Endothelial cell of umbilical vein (primary cell): ENCODE results near the gene SSH2.

Experiments
- CTCF ChIP-seq, 2 donors: IDR thresholded peaks; 1 replicate in 1 of 2; 2 replicates in 1 of 2; pipeline ENCODE4 v1.5.1; 2011; ENCODE audit warnings: low read length in 2 of 2, mild to moderate bottlenecking in 2 of 2, moderate library complexity in 2 of 2, control low read depth in 1 of 2, inconsistent platforms in 1 of 2, low read depth in 1 of 2; ENCODE audit not compliant: insufficient read depth in 1 of 2; ENCODE audit errors: extremely low read depth in 1 of 2
- EZH2 ChIP-seq: IDR thresholded peaks from 2 replicates; pipeline ENCODE4 v1.6.1; 2012; ENCODE audit warnings: borderline replicate concordance, low read depth, mild to moderate bottlenecking, moderate library complexity, low read length, inconsistent platforms; ENCODE audit not compliant: severe bottlenecking
- MAX ChIP-seq: IDR thresholded peaks from 2 replicates; pipeline ENCODE4 v1.6.1; 2011; ENCODE audit not compliant: insufficient read depth, insufficient read length
- POLR2A ChIP-seq: IDR thresholded peaks from 2 replicates; pipeline ENCODE4 v1.6.1; 2012; ENCODE audit warnings: low read depth, mild to moderate bottlenecking, control low read depth, low read length
- POLR2AphosphoS5 ChIP-seq: IDR thresholded peaks from 2 replicates; pipeline ENCODE4 v1.6.1; 2012; ENCODE audit warnings: low read depth, mild to moderate bottlenecking, control low read depth, low read length, moderate library complexity; ENCODE audit not compliant: insufficient read depth

- TF ChIP-seq CTCF (IDR thresholded peaks at IDR 0.05; ENCODE audit: extremely low read depth in 1 of 2, insufficient read depth in 1 of 2, low read depth in 1 of 2, low read length in 2 of 2) (no peak), EZH2 (no peak), POLR2A (no peak), MAX (no peak), POLR2AphosphoS5 (no peak)
Observed at GRCh38 chr17:29948448-29949215, 18.6 kb upstream of the SSH2 start.
